ENCODE data around the gene ATP8A2.

The ATP8A2 gene

GRCh38 chr13:25848812-25849745, 477.3 kb downstream of the ATP8A2 start:
- no peak for DNase-seq (ENCODE audit: low read depth in 2 of 2)

GRCh38 chr13:25857830-25858229, 486.1 kb downstream of the ATP8A2 start:
- DNase-seq (ENCODE audit: low read depth in 2 of 2) = no peak

- DNase-seq (ENCODE audit: low read depth in 2 of 2) = no peak
Measured at GRCh38 chr13:25859528-25859927, 487.8 kb downstream of the ATP8A2 start.

DNA sequence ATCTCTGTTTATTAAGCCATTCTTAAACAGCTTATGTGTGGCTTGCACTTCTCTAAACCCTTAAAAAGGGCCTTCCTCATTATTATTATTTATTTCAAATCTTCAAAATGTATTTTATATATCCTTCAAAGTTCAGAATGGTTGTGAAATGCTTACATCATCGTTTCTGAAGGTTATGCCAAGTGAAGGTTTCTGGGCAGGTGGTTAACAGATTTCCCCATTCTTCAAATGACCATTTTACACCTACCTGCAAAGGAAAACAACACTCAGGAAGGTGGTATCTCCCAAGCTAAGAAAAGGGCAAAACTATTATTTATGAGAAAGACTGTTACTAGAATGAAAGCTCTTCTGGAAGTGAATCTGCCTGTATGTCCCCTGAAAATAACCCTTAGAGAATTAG, 488.5 kb downstream of the ATP8A2 start:
- no peak for DNase-seq (ENCODE audit: low read depth in 2 of 2)

GRCh38 chr13:25860862-25861261, 489.1 kb downstream of the ATP8A2 start:
- DNase-seq (ENCODE audit: low read depth in 2 of 2) = no peak

- DNase-seq (ENCODE audit: low read depth in 2 of 2) = no peak
Measured at GRCh38 chr13:25862156-25862555, 490.4 kb downstream of the ATP8A2 start.

DNA sequence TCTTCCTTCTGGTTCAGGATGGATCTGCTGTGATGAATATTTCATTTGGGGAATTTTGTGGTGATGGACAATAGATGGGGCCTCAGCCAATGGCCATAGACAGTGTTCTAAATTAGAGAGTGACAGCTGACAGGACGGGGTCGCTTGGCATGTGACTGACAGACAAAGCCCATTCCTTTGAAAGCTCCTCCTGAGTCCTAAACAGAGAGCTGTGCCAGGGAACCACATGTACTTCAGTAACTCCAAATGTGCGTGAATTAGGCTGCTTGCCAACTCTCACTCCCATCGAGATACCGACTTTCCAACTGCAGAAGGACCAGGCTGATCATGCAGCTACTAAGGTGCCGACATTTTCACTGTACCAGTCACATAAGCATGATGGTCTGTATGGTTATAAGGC, 492.3 kb downstream of the ATP8A2 start:
- no peak for DNase-seq (ENCODE audit: low read depth in 2 of 2)

- DNase-seq (ENCODE audit: low read depth in 2 of 2) = no peak
Measured at GRCh38 chr13:25864936-25865335, 493.2 kb downstream of the ATP8A2 start.

DNA sequence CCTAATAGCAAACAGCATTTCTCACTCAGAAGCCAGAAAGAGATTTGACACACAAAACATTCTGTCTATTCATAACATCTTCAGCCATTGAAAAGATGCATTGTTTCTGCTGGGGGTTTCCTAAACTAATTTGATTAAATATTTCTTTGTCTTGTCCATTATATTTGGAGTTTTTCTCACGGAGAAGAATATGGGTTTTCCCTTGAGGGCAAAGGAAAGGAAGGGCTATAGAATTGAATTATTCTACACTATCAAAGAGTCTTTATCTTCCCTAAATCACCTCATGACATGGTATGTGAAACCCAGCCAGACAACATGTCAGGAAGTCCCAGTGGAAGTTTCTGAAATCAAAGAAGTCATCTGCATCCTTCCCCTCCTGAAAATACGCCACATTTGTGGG, 493.6 kb downstream of the ATP8A2 start:
- DNase-seq (ENCODE audit: low read depth in 2 of 2) = no peak

DNA sequence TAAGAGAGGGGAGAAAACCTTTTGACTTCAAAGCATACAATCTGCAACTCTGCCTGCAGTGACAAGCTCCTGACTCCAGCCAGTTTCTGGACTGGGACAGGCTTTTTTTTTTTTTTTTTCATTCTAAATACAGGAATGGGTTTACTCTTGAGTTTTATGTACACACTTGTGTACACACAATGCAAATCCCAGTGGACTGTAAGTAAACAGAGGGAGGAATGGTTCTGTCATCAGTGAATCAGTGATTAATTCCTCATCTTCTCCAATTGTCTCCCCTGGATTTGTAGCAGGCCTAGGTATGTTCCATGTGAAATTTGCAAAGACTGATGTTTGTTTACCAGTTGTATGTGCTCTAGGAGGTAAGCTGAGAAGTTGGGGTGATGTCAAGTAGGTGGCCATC, 495.3 kb downstream of the ATP8A2 start:
- DNase-seq (ENCODE audit: low read depth in 2 of 2) = no peak

GRCh38 chr13:25868490-25868889, 496.7 kb downstream of the ATP8A2 start:
- no peak for DNase-seq (ENCODE audit: low read depth in 2 of 2)

DNA sequence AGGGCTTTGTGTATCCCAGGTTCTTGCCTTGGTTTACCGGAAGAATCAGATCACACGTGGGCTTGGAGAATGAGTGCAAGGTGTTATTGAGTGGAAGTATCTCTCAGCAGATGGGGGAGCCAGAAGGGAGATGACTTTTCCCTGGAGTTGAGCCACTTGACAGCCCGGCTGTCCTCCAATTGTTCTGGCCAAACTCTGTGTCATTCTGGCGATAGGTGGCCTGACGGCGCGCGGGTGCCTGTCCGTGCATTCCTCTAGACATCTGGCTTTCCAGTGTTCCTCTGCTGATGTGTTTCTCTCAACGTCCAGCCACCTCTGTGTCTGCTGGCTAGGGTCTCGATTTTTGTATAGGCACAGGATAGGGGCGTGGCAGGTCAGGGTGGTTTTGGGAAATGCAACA, 498.2 kb downstream of the ATP8A2 start:
- DNase-seq (ENCODE audit: low read depth in 2 of 2) = no peak

GRCh38 chr13:25871389-25872125, 499.8 kb downstream of the ATP8A2 start:
- no peak for DNase-seq (ENCODE audit: low read depth in 2 of 2)

DNA sequence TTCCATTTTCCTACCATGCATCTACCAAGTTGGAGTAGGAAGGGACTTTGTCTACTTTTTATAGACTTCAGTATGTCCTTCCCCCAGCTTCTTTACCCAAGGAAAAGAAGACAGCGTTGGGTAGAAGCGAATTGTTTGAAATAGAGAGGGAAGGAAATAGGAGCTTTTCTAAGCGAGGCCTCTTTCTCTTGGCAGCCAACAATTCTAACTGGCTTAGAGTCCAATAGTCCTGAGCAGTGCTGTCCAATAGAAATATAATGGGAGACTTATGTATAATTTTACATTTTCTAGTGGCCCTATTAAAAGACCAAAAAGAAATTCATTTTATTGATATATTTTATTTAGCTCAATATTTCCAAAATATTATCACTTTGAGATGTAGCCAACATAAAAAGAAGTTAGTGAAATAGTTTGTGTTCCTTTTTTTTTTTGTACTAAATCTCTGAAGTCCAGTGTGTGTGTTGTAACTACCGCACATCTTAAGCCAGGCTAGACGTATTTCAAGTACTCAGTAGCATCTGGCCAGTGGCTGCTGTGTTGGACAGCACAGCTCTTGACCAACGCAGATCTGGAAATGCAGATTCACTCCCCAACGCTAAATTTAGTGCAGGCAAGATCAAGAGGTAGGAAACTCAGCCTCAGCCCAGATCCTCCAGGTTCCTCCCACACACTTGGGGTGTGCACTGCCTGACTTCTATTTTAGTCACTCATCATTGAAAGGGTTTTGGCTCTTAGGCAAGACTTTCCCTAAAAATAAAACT, 500.9 kb downstream of the ATP8A2 start:
- DNase-seq (ENCODE audit: low read depth in 2 of 2) = no peak

DNA sequence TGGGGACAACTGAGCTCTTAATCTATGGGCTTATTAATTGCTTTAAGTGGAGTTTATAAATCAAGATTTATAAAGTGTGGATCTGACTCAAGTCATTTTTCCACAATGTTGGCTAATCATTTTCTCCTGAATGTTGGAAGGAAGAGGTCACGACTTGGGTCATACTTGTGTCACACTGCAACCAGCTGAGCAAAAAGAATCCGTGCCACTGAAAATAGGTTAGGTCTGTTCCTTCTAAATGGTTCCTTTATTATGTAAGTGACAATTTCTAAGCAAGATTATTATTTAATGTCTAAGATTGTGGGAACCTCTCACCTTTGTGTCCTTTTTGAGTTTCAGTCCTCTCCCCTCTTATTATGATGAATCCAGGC, 501.5 kb downstream of the ATP8A2 start:
- no peak for DNase-seq (ENCODE audit: low read depth in 2 of 2)

DNA sequence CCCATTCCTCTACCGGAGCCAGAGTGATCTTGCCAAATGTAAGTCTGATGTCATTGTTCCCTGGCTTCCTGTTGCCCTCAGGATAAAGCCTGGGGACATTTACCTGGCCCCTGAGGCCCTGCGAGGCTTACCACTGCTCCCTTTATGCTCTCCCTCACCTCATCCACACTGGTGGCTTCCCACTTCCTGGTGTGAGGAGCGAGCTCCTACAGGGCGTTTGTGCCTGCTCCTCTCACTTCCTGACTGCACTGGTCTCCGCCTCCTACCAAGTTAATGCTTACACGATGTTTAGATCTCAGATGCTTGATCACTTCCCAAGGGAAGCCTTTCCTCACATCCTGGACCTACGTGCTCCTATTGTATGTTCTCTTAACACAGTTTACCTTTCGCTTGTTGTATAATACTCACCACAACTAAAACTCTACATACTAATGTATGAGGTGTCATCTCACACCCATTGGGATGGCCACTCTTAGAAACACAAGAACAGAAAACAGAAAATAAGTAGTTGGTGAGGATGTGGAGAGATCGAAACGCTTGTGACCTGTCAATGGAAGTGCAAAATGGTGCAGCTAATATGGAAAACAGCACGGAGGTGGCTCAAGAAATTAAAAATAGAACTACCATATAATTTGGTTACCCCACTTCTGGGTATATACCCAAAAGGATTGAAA, 502.4 kb downstream of the ATP8A2 start:
- no peak for DNase-seq (ENCODE audit: low read depth in 2 of 2)

DNA sequence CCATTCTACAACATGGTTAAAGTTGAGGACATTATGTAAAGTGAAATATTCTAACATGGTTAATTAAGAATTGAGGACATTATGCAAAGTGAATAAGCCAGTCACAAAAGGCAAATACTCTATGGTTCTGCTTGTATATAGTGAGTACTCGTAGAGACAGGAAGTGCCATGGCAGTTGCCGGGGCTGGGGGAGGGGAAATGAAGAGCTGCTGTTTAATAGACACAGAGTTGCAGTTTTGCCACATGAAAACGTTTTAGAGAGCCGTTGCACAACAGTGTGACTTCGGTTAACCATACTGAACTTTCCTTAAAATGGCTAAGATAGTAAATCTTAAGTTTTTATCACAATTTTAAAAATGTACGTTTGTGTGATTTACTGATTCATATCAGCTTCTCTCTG, 503.1 kb downstream of the ATP8A2 start:
- DNase-seq (ENCODE audit: low read depth in 2 of 2) = peak; percentile 29 to 51

- no peak for DNase-seq (ENCODE audit: low read depth in 2 of 2)
Measured at GRCh38 chr13:25876247-25876646, 504.5 kb downstream of the ATP8A2 start.

DNA sequence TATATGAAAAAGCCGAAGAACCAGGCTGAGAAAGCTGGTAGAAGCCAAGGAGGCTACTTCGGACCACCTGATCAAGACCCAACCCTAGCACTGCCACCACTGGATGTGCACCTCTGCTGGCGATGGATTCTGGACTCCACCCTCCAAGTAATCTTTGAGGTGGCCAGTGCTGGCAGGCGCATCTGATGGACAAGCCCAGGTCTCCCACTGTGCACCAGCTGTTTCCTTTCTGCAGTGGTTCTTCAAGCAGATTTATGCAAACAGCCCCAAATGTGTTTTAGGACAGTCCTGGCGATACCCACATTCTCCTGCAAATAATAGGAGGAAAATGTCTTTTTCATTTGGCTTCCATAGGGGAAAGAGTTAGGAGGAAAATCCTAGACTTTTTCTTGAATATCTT, 507.7 kb downstream of the ATP8A2 start:
- DNase-seq (ENCODE audit: low read depth in 2 of 2) = no peak

DNA sequence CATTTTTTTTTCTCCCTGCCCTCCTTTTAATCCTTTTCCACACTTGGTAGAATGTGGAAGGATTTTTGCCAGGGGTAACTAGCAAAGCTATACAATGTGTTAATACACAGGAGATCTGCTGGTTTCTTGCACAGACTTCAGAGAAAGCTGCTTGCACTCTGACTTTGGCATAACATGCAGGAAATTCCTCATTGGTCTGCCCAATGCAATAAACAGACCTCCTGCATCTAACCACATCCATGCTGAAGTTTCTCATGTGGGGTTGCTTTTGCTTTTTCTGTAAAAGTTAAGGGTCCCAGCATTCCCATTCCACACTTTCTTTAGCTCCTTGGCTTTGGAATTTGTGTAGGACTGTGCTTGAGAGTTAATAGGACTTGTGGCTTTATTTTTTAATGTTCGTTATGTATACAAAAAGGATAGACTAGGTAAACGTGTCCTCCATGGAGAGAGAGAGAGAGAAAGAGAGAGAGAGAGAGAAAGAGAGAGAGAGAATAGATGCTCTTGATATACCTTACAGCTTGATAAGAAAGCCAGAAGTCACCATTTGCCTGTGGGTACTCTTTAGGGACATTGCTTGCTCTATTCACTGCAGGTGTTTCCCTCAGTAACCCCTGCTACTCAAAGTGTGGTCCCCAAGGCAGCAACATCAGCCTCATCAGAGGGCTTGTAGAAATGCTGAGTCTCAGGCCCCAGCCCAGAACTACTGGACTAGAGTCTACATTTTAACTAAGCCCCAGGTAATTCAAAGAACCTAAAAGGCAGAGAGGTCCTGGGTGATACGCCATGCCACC, 509.6 kb downstream of the ATP8A2 start:
- DNase-seq (ENCODE audit: low read depth in 2 of 2) = no peak

GRCh38 chr13:25881971-25882451, 510.2 kb downstream of the ATP8A2 start:
- no peak for DNase-seq (ENCODE audit: low read depth in 2 of 2)

Data from stimulated activated CD4-positive, alpha-beta T cell treated with anti-CD3 and anti-CD28 coated beads, Interleukin-15, amount 100 ng/mL, for 48 hours (primary cell).